Stimulated activated naive CD8-positive, alpha-beta T cell treated with anti-CD3 and anti-CD28 coated beads, Interleukin-15, amount 100 ng/mL, for 72 hours (primary cell): ENCODE data around the gene ALDH4A1.

ENCODE experiments used
- ATAC-seq: fragments of 150-1000 bp; cut with Tn5 transposase; 2 replicates; pipeline ENCODE4 v1.10.0; 2021; ENCODE audit warnings: mild to moderate bottlenecking, moderate library complexity
- DNase-seq, 2 donors: peaks; one replicate each; pipeline ENCODE4 v3.0.0; 2021 to 2022
- H3K27ac Mint-ChIP-seq, 2 donors: one replicate each; pipeline ENCODE4 v1.8.0; 2022; ENCODE audit warnings: mild to moderate bottlenecking in 2 of 2, mixed read lengths in 2 of 2, moderate library complexity in 2 of 2
- H3K27me3 Mint-ChIP-seq: one replicate; pipeline ENCODE4 v1.8.0; 2022; ENCODE audit warnings: mixed read lengths
- H3K4me1 Mint-ChIP-seq: one replicate; pipeline ENCODE4 v1.8.0; 2022; ENCODE audit warnings: mild to moderate bottlenecking, mixed read lengths
- H3K4me3 Mint-ChIP-seq, 2 donors: one replicate each; pipeline ENCODE4 v1.8.0; 2022; ENCODE audit warnings: mild to moderate bottlenecking in 2 of 2, mixed read lengths in 2 of 2, moderate library complexity in 1 of 2
- H3K9me3 Mint-ChIP-seq, 2 donors: one replicate each; pipeline ENCODE4 v1.8.0; 2022; ENCODE audit warnings: mixed read lengths in 2 of 2

Gene ALDH4A1, protein sequence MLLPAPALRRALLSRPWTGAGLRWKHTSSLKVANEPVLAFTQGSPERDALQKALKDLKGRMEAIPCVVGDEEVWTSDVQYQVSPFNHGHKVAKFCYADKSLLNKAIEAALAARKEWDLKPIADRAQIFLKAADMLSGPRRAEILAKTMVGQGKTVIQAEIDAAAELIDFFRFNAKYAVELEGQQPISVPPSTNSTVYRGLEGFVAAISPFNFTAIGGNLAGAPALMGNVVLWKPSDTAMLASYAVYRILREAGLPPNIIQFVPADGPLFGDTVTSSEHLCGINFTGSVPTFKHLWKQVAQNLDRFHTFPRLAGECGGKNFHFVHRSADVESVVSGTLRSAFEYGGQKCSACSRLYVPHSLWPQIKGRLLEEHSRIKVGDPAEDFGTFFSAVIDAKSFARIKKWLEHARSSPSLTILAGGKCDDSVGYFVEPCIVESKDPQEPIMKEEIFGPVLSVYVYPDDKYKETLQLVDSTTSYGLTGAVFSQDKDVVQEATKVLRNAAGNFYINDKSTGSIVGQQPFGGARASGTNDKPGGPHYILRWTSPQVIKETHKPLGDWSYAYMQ

GRCh38 chr1:18902523-18903290, at the start of gene ALDH4A1:
Gene ALDH4A1 (minus strand): TSS chr1:18902555. CDS start chr1:18902523, 32 bp downstream.
- H3K27me3 Mint-ChIP-seq: no peaks in the 10 kb centered on the region
- peak; percentile 99 for ATAC-seq
- H3K4me1 Mint-ChIP-seq: peaks cover 51% of the 10 kb centered on the region
- H3K4me3 Mint-ChIP-seq: peak within 1 kb of the TSS; percentile 88 to 100
- H3K9me3 Mint-ChIP-seq: no peaks in the 10 kb centered on the region
- peak; percentile 91 to 96 for DNase-seq
- H3K27ac Mint-ChIP-seq: peak within 1 kb of the TSS; percentile 100

DNA sequence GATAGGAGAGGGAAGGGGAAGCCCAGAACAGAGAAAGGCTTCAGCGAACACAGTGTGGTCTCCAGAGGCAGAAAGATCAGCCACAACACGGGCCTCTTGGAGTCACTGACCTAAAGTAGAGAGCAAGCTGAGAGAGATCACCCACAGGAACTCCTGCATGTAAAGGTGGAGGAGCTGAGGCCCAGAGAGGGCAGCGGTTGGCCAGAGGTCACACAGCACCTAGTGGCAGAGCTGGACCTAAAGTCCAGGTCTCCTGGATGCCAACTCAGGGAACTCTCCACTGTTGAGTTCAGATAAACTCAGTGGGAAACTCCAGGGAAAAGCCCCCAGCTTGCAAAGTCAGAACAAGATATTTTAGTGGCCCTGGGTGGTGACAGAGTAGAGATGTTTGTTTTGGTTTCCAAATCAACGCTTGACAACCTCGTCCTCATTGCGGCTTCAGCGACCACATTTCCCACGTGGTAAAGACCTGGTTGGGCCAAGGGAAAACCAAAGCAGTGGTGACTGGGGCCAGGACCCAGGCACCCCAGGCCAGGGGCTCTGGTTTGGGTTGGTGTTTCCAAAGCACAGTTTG, 49.5 kb upstream of the ALDH4A1 start:
- Mint-ChIP-seq H3K9me3 (no peaks in the 10 kb centered on the region), H3K4me1 (peaks cover 84% of the 10 kb centered on the region), H3K4me3 (peak overlapping the region; percentile 84 to 91), H3K27ac (peak overlapping the region; percentile 99), H3K27me3 (no peaks in the 10 kb centered on the region)
- DNase-seq: peak; percentile 85 to 94
- peak; percentile 77 for ATAC-seq

- Mint-ChIP-seq H3K4me3 (peak overlapping the region; percentile 84 to 91), H3K4me1 (peaks cover 87% of the 10 kb centered on the region), H3K9me3 (no peaks in the 10 kb centered on the region), H3K27ac (peak overlapping the region; percentile 99), H3K27me3 (no peaks in the 10 kb centered on the region)
- DNase-seq: no peak
- peak; percentile 31 for ATAC-seq
These were observed 49.1 kb upstream of the ALDH4A1 start for GRCh38 chr1:18951416-18951815.

DNA sequence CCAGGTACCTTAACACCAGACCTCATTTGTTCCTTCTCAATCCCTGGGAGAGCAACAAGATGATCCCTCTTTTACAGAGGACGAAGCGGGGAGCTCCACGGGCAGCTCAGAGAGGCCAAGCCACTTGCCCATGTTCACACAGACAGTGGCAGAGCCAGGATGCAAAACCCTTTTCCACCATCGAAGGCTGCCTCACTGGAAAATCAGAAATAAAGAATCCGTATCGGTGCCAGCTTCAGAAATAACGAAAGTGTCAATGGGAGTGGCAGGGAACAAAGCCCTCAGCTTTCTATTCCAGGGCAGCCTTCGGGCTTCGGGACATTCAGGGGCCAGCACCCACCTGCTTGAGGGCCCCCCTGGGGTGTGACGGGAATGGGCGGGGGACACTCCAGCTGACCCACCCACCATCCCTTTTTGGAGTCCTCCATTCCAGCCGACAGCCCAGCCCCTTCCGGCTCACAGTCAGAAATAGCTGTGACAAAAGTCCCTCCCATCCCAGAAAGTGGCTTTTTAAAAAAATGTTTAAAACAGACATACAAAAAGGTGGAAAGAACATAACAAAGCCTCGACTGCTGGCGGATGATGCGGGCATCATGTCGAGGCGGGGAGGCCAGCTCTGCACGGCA, 48.2 kb upstream of the ALDH4A1 start:
- Mint-ChIP-seq H3K4me1 (peaks cover 94% of the 10 kb centered on the region), H3K9me3 (no peaks in the 10 kb centered on the region), H3K27ac (peak overlapping the region; percentile 99), H3K4me3 (peak overlapping the region; percentile 84 to 91), H3K27me3 (no peaks in the 10 kb centered on the region)
- ATAC-seq (no peak), DNase-seq (peak in 1 of 2 donors; percentile 36)

DNA sequence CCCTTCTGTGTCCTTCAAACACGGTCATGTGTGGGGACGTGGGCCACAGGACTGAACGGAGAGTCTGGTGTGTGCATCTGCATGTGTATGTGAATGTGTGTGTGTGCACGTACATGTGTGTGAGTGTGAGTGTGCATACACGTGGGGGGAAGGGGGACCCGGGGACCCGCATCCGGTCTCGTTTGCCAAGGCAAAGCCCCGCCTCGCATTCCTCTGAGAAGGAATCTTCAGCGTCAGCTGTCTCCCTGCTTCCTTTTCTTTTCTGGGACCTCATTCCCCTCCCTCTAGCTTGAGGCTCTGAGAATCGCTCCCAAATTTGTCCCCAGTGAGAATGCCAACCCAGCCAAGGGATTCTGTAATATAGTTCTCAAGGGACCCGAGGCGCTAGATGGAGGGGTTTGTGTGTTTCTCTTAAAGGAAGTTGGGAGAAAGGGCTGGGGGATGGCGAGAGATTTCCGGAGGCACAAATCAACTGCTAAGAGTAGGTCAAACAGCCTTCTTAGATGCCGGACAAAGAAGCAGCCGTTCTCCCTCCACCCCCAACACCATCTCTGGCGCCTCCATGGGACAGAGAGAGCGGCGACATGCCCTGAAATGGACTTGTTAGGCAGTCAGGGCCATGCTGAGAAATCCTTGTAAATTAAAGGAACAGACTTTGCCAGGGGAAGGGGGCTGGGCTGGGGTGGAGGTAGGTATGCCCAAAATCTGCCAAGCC, 47.5 kb upstream of the ALDH4A1 start:
- peaks cover 98% of the 10 kb centered on the region for H3K4me1 Mint-ChIP-seq
- peak overlapping the region; percentile 84 to 91 for H3K4me3 Mint-ChIP-seq
- no peaks in the 10 kb centered on the region for H3K9me3 Mint-ChIP-seq
- peak overlapping the region; percentile 99 for H3K27ac Mint-ChIP-seq
- no peaks in the 10 kb centered on the region for H3K27me3 Mint-ChIP-seq
- ATAC-seq (no peak), DNase-seq (peak in 1 of 2 donors; percentile 30)

DNA sequence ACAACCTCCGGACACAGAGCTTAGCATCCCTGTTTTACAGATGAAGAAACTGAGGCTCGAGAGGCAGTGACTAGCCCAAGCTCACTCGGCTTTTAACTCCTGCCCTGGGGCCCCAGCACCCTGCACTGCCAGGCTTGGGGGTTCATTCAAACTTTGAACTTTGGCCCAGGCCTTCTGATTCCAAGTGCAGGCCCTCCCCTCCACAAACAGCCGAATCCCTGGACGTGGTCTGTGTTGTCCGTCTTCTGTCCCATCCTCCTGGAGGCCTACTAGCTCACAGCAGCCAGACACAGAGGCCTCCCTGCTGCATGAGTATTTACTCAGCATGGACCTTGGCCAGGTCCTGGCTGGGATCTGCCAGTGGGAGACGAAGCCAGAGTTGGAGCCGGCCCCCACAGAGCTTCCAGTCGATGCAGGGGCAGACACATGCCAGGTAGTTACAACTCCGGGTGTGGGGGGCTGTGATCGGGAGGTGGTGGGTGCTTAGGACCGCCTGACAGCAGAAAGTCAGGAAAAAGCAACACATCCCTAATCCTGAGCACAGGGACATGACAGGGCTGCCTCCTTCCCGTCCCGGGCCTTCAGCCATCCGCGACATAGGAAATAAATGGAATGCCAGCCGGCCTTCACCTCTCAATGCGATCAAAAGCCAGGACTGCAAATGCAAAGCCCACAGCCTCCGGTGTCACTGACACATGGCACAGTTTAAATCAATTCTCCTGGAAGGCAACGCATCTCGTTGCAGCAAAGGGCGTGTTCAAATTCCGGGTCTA, 46.7 kb upstream of the ALDH4A1 start:
- DNase-seq (no peak), ATAC-seq (no peak)
- Mint-ChIP-seq H3K4me1 (peaks cover 98% of the 10 kb centered on the region), H3K27me3 (no peaks in the 10 kb centered on the region), H3K4me3 (peak overlapping the region; percentile 84 to 91), H3K9me3 (no peaks in the 10 kb centered on the region), H3K27ac (peak overlapping the region in 1 of 2 donors; percentile 99)

- H3K4me3 Mint-ChIP-seq: peak overlapping the region; percentile 84 to 91
- no peaks in the 10 kb centered on the region for H3K9me3 Mint-ChIP-seq
- H3K4me1 Mint-ChIP-seq: peaks cover 98% of the 10 kb centered on the region
- peak overlapping the region in 1 of 2 donors; percentile 77 for H3K27ac Mint-ChIP-seq
- peak in 1 of 2 donors; percentile 43 for DNase-seq
- no peaks in the 10 kb centered on the region for H3K27me3 Mint-ChIP-seq
- peak; percentile 17 for ATAC-seq
These were observed 45.9 kb upstream of the ALDH4A1 start for GRCh38 chr1:18948048-18948912.

DNA sequence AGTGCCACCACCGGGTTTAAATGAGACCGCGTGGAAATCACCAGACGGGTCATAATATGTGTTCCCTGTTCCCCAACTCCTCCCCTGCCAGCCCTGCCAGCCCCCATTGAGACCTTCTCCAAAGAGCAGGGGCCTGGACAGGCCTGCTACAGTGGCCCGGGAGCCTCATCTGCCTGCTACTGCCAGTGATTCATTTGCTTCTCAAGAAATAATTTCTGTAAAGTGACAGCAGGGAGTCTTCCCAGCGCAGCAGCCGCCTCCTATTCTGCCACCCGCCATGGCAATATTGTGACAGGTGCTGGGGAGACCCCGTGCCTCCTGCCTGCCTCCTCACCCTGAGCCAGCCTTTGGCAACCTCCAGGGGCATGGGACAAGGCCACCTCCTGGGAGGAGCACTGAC, 45.2 kb upstream of the ALDH4A1 start:
- Mint-ChIP-seq H3K27ac (no peak overlapping the region), H3K4me3 (peak overlapping the region; percentile 11 to 91), H3K4me1 (peaks cover 91% of the 10 kb centered on the region), H3K9me3 (no peaks in the 10 kb centered on the region), H3K27me3 (no peaks in the 10 kb centered on the region)
- no peak for ATAC-seq
- no peak for DNase-seq

DNA sequence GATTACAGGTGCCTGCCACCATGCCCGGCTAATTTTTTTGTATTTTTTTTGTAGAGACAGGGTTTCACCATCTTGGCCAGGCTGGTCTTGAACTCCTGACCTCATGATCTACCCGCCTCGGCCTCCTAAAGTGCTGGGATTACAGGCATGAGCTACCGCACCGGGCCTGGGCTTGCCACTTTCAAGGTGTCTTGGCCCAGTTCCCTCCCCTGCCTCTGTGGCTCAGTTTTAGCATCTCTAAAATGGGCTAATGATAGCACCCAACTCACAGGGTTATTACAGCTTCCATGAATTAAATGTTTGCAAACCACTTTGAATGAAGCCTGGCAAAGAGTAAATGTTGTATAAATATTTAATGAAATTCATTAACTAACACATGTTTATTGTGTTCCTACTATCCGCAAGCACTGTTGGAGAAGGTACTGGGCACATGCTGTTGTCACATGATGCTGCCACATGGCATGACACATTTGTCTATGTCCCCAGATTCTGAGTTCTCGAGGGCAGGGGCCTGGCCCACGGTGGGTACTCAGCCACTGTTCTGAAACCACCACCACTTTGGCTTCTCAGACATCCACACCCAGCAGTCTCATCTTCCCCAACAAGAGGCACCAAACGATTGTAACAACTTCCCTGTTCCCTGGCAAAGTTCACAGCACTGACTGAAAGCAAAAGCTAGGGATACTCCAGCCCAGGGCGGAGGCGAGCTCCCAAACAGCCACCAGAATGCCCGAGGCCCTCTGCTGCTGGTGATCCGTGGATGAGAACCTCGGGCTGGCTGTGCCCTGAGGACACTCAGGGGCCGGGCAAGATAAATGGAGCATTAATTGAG, 44.4 kb upstream of the ALDH4A1 start:
- no peaks in the 10 kb centered on the region for H3K27me3 Mint-ChIP-seq
- DNase-seq (no peak), ATAC-seq (no peak)
- H3K4me3 Mint-ChIP-seq: peak overlapping the region in 1 of 2 donors; percentile 10
- no peaks in the 10 kb centered on the region for H3K9me3 Mint-ChIP-seq
- H3K27ac Mint-ChIP-seq: peak overlapping the region; percentile 19 to 57
- H3K4me1 Mint-ChIP-seq: peaks cover 87% of the 10 kb centered on the region

GRCh38 chr1:18945401-18945849, 43.1 kb upstream of the ALDH4A1 start:
- H3K27ac Mint-ChIP-seq: peak overlapping the region; percentile 15 to 59
- peaks cover 86% of the 10 kb centered on the region for H3K4me1 Mint-ChIP-seq
- no peaks in the 10 kb centered on the region for H3K9me3 Mint-ChIP-seq
- ATAC-seq: no peak
- DNase-seq: no peak
- H3K4me3 Mint-ChIP-seq: no peak overlapping the region
- no peaks in the 10 kb centered on the region for H3K27me3 Mint-ChIP-seq

DNA sequence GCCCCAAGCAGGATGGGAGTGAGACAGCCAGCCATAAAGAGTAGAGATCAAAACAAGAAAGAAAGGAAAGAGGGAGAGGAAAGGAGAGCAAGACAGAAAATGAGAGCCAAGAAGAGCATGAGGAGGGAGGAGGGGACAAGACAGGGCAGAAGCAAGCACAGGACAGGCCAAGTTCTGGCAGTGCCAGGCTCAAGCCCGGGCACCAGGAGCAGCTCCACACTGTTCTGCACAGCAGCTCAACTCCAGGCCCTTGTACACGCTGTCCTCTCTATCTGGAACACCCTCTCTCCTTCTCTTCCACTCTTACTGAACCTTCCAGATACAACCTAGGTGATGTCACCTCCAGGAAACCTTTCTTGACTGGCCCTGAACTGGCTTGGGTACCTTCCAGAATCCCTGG, 42.5 kb upstream of the ALDH4A1 start:
- no peak for ATAC-seq
- peak overlapping the region in 1 of 2 donors; percentile 89 for H3K27ac Mint-ChIP-seq
- DNase-seq: no peak
- H3K27me3 Mint-ChIP-seq: no peaks in the 10 kb centered on the region
- no peaks in the 10 kb centered on the region for H3K9me3 Mint-ChIP-seq
- H3K4me1 Mint-ChIP-seq: peaks cover 86% of the 10 kb centered on the region
- H3K4me3 Mint-ChIP-seq: no peak overlapping the region

GRCh38 chr1:18943914-18944572, 41.7 kb upstream of the ALDH4A1 start:
- H3K9me3 Mint-ChIP-seq: no peaks in the 10 kb centered on the region
- H3K27me3 Mint-ChIP-seq: no peaks in the 10 kb centered on the region
- H3K4me1 Mint-ChIP-seq: peaks cover 83% of the 10 kb centered on the region
- H3K4me3 Mint-ChIP-seq: no peak overlapping the region
- DNase-seq (no peak), ATAC-seq (no peak)
- H3K27ac Mint-ChIP-seq: no peak overlapping the region
